Posterior cingulate gyrus (tissue), 11 donors: ENCODE results near the gene SLC6A3.
A peak's percentile ranks its signal among the peaks of the same experiment; 100 is the strongest.
"Not testable (repeated sequence)": the region's sequence is repeated elsewhere in the genome, so short reads cannot be mapped to it uniquely, and the experiment has no call there.

Source experiments
- DNase-seq, 10 donors: peaks; one replicate each; pipeline versions ENCODE4 v3.0.0 to v3.0.0-alpha.2; 2020 to 2021; ENCODE audit warnings: mixed read lengths in 3 of 10
- intact Hi-C: fragments of 100-400 bp; cut with DNase I; formaldehyde crosslinking; loops from one replicate; pipeline ENCODE4 v1.15.1; 2023

SLC6A3 gene

DNA sequence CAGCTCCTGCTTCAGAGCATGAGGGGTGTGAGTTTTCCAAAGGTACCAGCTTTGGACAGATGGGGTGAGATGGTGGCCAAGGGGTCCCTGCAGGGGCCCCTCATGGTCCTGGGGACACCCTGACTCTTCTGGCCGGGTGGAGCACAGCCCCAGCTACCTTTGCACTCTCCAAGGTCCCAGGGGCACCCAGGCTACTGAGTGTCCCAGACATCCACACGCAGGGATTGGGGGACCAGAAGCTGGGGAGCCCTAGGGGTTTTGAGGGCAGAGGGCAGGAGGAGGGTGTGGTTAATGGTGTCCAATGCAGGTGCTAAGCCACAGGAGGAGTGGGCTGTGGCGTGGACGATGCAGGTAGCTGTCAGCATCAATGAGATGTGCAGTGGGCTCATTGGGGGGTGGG, 84.4 kb downstream of the SLC6A3 start:
- intact Hi-C loops = no loop called here
- peak in 2 of 10 donors; percentile 35 to 53 for DNase-seq

DNA sequence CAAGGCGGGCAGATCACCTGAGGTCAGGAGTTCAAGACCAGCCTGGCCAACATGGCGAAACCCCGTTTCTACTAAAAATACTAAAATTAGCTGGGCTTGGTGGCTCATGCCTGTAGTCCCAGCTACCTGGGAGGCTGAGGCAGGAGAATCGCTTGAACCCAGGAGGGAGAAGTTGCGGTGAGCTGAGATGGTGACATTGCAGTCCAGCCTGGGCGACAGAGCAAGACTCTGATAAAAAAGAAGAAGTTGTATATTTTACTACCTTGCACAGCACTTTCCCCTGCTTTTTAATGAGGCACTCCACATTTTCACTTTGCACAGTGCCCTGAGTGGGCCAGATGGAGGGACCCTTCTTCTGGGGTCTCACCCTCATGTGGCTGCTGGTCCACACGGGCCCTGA, 84.9 kb downstream of the SLC6A3 start:
- intact Hi-C loops = not testable (repeated sequence)
- DNase-seq = peak in 2 of 10 donors; percentile 8 to 61

DNA sequence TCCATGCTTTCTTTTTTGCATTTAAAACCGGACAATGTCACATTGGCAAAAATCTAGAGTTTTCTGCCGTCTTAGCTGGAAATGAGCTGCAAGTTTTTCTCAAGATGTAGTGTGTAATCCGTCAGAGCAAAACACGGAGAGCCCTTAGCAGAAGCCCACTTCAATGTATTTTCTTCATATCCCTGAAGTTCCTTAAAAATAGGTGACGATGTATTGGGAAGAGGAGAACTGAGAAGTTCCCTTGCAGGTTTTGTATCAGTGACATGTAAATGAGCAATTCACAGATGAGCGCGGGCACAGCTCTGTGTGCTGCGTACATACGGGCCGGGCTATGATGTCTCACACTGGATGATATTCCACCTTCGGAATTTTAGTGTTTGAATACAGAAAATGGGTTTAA, 85.5 kb downstream of the SLC6A3 start:
- intact Hi-C loops = loop anchor here (10.0 kb wide), 1 partner anchor 185 kb away; no protein-coding TSS in a partner anchor
- DNase-seq = peak in 2 of 10 donors; percentile 13 to 17

DNA sequence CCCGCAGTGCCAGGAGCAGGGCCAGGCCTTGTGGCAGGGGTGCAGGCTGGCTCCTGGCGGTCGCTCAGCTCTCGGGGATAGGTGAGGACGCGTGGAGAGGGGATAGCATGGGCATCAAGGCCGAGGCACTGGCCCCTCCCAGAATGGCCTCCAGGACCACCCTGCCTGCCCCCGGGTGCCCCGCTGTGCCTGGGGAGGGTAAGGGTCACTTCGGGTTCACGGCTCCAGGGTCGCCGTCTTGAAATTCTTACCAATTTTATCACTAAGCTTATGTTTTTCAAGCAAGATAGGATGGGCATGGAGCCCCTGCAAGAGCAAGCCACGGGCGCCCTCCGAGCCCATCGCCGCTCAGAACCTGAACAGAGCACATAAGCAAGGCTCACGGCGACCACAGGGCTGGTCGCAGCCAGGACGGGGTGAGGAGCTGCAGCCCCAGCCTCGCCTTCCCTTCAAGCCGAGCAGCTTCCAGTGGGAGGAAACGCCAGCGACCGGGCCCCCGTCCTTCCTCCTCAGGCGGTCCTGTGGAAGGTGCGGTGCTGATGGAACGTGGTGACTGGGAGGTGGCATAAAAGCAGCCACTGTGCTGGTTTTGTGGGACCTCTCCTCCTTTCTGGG, 86.1 kb downstream of the SLC6A3 start:
- intact Hi-C loops = loop anchor here (10.0 kb wide), 1 partner anchor 184 kb away; no protein-coding TSS in a partner anchor
- peak in 1 of 10 donors; percentile 63 for DNase-seq

DNA sequence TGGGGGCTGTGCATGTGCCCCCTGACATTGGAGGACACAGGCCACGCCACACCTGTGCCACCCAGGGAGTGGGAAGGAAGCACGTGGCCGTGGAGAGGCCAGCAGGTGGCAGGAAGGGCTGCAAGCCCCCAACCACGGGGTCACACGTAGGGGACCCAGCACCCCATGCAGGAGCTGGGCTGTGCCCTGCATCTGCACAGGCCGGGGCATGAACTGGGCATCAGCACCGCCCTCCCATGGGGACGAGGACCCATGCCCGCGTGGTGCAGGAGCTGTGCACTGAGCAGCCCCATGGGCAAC, 86.6 kb downstream of the SLC6A3 start:
- peak in 2 of 10 donors; percentile 60 to 70 for DNase-seq
- intact Hi-C loops = loop anchor here (10.0 kb wide), 1 partner anchor 184 kb away; no protein-coding TSS in a partner anchor

DNA sequence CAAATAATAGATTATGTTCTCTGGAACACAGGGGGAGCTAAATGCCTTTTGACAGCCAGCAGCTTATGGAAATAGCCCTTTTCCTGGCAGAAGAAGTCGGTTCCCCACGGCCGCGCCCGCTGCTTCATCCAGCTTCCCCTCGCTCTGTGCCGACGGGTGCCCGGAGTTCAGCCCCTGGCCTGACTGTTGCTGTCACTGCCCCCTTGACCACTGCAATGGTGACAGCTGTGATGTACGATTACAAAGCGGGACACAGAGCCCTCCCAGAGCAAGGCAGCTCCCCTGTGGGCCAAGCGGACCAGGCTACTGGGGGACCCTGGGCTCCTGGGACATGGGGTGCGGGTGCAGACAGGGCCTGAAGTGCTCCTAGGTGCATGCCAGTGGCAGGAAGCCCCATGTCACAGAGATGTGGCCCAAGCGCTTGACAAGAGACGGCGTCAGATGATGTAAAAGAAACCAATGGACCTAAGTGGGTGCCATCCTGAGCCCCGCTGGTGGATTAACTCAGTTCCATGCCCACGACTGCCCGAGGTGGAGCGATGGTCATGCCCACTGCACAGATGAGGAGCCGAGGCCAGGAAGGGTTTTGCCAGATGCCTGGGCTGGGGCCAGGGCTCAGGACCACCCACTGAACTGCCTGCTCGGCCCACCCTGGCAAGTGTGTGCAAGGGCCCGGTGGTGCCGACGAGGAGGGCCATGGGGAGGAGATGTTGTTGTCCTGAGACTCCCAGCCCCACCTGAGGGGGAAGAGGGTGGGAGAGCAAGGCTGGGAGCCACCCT, 87.1 kb downstream of the SLC6A3 start:
- peak in 2 of 10 donors; percentile 62 to 66 for DNase-seq
- intact Hi-C loops = loop anchor here (10.0 kb wide), 1 partner anchor 183 kb away; no protein-coding TSS in a partner anchor

DNA sequence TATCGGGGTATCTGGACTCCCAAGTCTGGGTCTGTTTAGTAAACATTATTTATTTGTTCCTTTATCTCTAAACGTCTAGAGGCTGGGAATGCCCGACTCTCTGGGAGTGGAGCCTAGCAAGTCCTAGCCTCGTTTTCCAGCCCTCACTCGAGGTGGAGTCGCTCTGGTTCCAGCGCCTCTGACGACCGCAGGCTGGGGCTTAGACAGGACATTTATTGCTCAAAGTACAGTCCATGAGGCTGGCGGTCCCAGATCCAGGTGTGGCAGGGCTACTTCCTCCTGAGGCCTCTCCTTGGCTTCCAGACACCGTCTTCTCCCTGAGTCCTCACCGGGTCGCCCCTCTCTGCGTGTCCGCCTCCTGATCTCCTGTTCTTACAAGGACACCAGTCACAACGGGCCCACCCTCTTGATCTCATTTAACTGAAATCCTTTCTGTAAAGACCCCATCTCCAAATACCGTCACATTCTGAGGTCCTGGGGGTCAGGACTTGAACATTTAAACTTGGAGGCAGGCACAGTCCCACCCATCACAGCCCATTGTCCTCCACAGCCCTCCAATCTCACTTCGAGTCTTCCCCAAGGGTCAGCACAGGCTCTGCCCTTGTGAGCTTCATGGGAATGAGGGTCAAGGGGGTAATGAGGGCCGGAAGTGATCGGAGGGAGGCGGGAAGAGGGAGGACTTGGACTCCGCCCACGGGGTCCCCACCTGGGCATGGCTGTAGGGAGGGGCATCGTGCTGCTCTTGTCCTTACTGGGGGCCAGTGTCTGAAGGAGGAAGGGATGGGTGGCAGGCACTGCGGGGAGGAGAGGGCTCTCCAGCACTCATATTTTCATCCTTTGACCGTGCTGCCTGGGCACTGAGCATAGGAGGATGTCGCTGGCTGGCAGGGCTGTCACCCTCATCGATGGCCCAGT, 88.1 kb downstream of the SLC6A3 start:
- peak in 2 of 10 donors; percentile 53 to 62 for DNase-seq
- intact Hi-C loops = loop anchor here (10.0 kb wide), 1 partner anchor 182 kb away; no protein-coding TSS in a partner anchor

DNA sequence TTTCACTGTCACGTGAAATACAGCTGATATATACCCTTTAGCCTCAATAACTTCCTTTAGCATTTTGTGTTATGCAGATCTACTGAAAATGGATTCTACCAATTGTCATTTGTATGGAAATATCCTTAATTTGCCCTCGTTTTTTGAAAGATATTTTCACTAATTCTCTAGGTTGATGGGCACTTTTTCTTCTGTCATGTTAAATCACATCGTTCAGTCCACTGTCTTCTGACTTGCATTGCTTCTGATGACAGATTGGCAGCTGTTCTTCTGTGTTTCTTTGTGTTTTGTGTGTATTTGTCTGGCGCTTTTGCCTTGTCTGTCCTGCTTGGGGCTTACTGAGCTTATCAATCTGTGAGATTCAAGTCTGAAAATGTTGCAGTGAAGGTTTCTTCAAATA, 90.7 kb downstream of the SLC6A3 start:
- no peak for DNase-seq
- intact Hi-C loops = loop anchor here (10.0 kb wide), 1 partner anchor 180 kb away; no protein-coding TSS in a partner anchor

DNA sequence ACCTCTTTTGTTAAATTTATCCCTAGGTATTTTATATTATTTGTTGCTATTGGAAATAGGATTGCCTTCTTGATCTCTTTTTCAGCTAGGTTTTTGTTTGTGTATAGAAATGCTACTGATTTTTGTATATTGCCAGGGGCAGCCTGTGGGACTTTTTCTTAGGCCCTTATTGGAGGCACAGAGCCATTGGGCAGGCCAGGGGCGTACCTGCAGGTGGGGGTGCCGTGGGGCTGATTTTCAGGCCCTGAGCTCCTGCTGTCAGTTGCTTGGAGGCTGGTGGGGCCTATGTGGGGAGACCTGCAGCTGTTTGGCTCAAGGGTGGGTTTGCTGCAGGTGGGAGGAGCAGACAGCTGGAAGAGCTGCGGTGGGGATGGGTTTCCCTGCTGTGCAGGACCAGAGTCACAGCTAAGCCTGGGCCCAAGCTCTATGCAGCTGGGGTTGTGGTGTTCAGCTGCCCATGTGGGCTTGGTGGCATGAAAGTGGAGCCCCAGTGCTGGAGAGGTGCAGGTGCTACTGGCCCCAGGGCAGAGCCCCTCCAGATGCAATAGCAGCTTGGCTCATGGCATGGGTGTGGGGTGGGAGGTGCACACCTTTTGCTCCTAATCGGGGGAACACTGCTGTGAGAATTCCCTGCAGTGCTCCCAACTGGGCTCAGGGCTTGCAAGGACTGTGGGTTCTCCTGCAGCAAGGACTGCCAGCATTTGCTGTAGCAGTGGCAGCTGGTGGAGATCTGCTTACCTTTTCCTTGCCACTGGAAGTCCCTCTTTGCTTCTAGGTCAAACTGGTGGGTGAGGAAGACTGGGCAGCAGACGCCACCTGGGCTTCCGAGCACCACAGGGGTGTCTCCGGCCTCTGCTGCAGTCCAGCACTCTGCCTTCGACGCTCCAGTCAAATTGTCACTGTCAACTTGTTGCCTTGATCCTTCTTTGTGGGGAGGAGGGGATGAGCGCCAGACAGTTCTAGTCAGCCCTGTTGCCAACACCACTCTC, 92.7 kb downstream of the SLC6A3 start:
- intact Hi-C loops = loop anchor here (10.0 kb wide), 1 partner anchor 178 kb away; no protein-coding TSS in a partner anchor
- peak in 2 of 10 donors; percentile 15 to 62 for DNase-seq

DNA sequence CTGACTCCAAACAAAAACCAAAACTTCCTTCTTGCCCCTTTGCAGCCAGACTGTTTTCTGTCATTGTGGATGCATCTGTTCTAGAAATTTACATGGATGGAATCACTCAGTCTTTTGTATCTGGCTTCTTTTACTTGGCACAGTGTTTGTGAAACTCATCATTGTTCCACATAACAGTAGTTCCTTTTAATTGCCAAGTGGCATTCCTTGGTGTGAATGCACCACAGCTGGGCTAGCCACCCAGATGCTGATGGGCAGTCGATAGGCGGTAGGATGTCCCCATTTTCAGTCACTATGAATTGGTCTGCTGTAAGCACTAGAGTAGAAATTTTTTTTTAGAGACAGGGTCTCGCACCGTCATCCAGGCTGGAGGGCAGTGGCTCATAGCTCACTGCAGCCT, 94.1 kb downstream of the SLC6A3 start:
- intact Hi-C loops = loop anchor here (10.0 kb wide), 1 partner anchor 176 kb away; no protein-coding TSS in a partner anchor
- peak in 4 of 10 donors; percentile 39 to 91 (median 68) for DNase-seq

DNA sequence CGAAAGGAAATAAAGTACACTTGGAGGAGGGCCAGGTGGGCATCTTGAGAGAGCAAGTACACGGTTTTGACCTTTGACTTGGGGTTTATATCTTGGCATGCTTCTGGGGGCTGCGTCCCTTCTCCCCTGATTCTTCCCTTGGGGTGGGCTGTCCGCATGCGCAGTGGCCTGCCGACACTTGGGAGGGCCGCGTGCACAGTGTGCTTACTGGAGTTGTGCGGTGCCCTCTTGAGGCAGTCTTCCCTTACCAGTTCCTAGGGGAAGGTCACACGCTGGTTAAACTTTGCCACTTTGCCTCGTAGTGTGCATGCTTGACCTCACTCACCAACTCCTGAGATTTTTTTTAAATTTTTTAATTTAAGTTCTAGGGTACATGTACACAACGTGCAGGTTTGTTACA, 96.0 kb downstream of the SLC6A3 start:
- peak in 3 of 10 donors; percentile 54 to 81 (median 67) for DNase-seq
- intact Hi-C loops = no loop called here

DNA sequence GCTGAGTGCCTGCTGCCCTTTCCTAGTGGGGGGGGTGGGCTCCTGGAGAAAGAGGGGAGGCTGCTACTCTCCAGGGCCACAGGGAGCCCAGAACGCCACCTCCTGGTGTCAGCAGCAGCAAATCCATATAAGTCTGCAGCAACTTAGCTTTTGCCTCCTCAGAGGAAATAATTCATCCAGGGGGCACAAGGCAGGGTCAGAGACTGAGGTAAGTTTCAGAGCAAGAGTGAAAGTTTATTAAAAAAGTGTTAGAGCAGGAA, 96.3 kb downstream of the SLC6A3 start:
- intact Hi-C loops = no loop called here
- DNase-seq = no peak

DNA sequence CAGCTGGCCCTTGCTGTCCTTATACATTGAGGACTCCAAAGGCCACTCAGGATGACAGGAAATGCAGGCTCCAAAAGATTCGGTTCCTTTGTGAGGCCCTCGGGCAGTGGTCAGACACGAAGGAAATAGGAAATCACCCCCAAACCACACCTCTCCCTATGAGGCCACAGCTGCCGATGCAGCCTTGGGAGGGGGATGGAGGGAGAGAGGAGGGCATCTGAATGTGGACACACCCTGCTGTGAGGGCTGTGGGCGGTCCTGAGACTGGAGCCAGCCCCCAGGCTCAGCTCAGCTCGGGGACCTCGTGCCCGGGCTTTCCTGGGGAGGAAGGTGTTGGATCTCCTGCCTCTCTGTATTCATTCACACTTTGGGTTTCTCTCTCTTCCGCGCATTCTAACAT, 97.7 kb downstream of the SLC6A3 start:
- intact Hi-C loops = no loop called here
- peak in 3 of 10 donors; percentile 29 to 59 (median 38) for DNase-seq

DNA sequence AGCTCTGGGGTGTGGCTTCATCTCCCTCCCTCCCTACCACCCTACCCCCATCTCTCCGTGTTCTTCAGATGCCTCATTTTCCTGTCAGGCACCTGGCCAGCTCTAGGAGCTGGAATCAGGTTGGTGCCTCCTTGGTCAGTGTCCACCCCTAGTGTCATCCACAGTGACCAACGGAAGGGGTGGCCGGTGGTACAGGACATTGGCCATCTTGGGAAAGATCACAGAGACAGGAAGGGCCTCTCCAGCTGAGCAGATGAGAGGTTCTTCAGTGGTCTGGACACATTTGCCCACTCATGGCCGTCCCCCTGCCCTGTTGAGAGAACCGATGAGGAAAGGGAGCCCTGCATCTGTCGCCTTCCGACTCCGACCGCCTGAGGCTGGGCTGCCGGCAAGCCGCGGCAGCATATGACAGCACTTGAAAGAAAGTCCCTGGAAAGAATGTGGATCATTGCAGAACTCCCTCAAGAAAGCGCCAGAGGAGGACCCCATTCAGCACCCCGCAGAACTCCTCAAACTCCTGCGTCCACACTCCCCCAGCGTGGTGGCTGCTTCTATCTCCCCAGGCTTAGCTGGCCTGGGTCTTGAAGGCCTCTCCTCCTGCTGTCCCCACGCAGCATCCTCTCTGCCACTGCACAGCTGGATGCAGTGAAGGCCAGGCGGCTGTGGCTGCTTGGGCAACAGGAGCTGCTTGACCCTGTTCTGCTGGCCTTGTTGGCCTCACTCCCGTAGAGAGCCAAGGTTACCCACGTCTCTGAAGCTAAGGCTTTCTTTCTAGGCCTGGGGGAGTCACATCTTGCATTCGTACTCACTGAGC, 98.4 kb downstream of the SLC6A3 start:
- intact Hi-C loops = no loop called here

DNA sequence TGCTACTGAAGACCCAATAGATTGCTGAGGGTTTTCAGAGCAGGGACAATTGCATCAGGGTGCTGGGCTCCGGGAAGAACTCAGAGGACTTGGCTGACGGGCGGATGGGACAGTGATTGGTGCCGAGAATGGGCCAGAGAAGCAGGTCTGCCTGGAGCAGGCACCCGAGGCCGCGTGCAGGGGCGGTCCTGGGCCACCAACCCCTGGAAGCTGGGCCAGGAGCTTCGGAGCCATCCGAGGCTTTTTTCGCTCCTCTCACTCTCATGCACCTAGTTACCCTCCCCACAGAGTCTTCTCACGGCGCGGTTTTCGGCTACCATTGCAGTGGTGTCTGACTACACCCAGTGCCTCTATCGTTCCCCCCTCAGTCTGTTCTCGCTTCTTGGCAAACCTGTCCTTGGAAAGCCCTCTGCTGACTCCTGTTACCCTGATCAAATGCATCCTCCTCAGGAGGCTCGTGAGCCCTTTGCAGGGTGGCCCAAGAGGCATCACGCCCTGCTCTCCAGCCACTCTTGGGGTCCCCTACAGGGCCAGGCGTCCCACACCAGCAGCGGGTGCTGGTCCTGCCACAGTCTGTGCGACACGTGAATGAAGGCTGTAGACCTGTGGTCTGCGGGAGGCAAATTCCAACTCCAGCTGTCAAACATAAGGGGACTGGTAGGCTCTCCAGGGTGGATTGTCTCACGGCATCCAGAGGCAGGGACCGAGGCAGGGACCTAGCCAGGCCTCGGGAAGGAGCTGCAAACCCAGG, 99.2 kb downstream of the SLC6A3 start:
- intact Hi-C loops = no loop called here
- DNase-seq = peak in 3 of 10 donors; percentile 66 to 80 (median 73)

More for the DNA sequence above, 98.4 kb downstream of the SLC6A3 start:
- DNase-seq = peak in 3 of 10 donors; percentile 39 to 73 (median 58)

DNA sequence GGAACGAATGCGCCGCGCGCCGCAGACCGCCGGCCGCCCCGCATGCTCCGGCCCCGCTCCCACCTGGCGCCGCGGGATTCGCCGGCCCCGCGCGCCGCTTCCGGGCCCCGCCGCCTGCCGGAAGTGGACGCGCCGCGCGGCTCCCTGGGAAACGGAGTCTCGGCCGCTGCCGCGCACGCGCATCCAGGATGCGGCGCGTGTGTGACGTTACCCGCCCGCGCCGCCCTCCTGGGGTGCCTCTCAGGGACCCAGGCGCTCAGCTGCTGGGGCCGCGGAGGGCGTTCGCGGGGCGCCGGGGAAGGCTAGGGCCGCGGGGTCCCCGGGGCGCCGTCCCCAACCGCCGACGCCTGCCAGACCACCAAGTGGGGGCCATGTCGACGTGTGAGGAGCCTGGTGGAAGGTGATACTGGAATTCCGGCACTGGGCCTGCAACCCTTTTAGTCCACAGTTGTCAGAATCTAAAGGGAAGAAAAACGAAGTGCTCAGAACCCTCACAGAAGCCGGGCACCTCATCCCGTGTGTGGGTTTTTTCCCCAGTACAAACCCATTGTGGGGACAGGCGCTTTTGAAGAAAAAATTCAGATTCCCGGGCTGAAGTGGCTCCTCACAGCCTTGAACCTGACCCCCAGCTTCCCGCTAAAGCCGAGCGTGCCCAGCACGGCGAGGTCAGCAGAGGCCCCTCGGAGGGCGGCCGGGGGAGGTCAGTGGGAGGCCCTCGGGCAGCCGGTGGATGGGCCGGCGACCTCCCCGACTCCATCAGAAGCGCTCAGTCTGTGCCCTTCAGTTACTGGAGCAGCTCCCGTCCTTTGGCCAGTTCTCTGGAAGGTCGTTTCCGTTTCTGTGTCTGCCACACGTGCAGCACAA, 100.0 kb downstream of the SLC6A3 start, which contains the start of gene CLPTM1L:
TSS of gene CLPTM1L (minus strand) at position 125 of the 864 bp plus-strand sequence. CDS start 258 bp downstream, outside the sequence.
- intact Hi-C loops = no loop called here
- peak; percentile 68 to 97 (median 76) for DNase-seq
